ENCODE results near the gene LIPC. TPM values are rescaled to one million over a fixed set of nuclear protein-coding genes. Genes with fewer than 3 reads are reported as not detected.

LIPC gene
- total RNA-seq, 1 donor from 2014 or later, result not detected

DNA sequence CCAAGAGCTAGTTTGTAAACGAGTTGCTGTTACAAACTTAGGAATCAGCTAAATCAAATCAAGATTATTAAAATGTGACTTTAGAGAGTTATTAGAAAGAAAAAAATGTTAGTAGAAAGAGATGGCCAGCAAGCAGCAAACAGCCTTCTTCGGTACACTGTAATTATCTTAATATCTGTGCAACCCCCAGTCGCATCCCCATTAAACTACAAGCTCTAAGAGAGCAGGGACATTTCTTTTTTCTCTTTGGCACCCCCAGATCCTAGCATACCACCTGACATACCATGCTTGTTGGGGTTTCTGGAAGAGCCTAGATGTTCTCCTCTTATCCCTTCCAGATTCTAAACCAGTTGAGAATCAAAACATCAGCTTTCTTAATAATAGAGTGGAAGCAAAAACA is 45.1 kb upstream of the LIPC start:
- Mint-ChIP-seq H3K4me3 (ENCODE audit: unreplicated experiment) (no peak overlapping the region), H3K27ac (ENCODE audit: unreplicated experiment) (no peak overlapping the region), H3K9me3 (ENCODE audit: unreplicated experiment) (no peaks in the 10 kb centered on the region), H3K36me3 (ENCODE audit: low read depth, unreplicated experiment) (no peaks in the 10 kb centered on the region), H3K4me1 (ENCODE audit: unreplicated experiment) (peaks cover 11% of the 10 kb centered on the region), H3K27me3 (ENCODE audit: unreplicated experiment) (peaks cover 6% of the 10 kb centered on the region)
- TF ChIP-seq, protein P1, sequence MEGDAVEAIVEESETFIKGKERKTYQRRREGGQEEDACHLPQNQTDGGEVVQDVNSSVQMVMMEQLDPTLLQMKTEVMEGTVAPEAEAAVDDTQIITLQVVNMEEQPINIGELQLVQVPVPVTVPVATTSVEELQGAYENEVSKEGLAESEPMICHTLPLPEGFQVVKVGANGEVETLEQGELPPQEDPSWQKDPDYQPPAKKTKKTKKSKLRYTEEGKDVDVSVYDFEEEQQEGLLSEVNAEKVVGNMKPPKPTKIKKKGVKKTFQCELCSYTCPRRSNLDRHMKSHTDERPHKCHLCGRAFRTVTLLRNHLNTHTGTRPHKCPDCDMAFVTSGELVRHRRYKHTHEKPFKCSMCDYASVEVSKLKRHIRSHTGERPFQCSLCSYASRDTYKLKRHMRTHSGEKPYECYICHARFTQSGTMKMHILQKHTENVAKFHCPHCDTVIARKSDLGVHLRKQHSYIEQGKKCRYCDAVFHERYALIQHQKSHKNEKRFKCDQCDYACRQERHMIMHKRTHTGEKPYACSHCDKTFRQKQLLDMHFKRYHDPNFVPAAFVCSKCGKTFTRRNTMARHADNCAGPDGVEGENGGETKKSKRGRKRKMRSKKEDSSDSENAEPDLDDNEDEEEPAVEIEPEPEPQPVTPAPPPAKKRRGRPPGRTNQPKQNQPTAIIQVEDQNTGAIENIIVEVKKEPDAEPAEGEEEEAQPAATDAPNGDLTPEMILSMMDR (IDR thresholded peaks at IDR 0.05; ENCODE audit: unreplicated experiment), result no peak
- no peak for DNase-seq (ENCODE audit: low spot score)

DNA sequence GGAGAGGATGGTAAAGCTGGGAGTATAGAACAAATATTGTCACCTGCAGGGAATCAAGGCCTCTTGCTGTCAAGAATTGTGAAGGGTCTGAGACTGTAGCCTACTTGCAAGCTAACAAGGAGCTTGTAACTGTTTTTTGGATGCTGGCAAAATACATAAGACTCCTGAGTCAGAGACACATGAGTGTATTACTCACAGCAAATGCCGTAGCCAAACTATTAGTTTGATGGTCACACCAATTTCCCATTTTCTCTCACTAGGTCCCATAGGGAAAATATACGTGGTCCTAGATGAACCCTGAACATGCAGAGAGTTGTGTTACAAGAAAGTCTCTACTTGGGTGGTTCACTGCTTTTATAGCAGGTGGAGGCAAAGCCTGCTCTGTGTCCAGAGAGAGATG is 44.7 kb upstream of the LIPC start:
- H3K4me3 Mint-ChIP-seq (ENCODE audit: unreplicated experiment), result no peak overlapping the region
- TF ChIP-seq, protein P1 (IDR thresholded peaks at IDR 0.05; ENCODE audit: unreplicated experiment), result no peak
- no peaks in the 10 kb centered on the region for H3K9me3 Mint-ChIP-seq (ENCODE audit: unreplicated experiment)
- peaks cover 6% of the 10 kb centered on the region for H3K27me3 Mint-ChIP-seq (ENCODE audit: unreplicated experiment)
- no peaks in the 10 kb centered on the region for H3K36me3 Mint-ChIP-seq (ENCODE audit: low read depth, unreplicated experiment)
- no peak overlapping the region for H3K27ac Mint-ChIP-seq (ENCODE audit: unreplicated experiment)
- peaks cover 11% of the 10 kb centered on the region for H3K4me1 Mint-ChIP-seq (ENCODE audit: unreplicated experiment)
- DNase-seq (ENCODE audit: low spot score), result no peak

DNA sequence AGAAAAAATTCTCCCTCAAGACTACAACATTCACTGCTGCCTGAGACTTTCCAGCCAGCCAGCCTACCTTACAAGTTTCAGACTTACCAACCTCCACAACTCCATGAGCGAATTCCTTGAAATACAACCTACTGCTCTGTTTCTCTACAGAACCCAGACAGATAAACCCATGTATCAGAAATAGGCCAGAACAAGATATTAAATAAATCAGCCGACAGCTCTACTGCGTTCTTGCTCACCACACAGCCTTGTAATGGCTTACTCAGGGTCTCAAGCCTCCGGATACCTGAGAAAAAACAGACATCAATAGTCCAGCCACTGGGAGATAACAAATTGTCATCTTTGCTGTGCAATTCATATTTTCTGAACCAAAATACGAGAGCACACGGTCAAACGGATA is 43.6 kb upstream of the LIPC start:
- no peak for DNase-seq (ENCODE audit: low spot score)
- no peak overlapping the region for H3K4me3 Mint-ChIP-seq (ENCODE audit: unreplicated experiment)
- no peak overlapping the region for H3K27ac Mint-ChIP-seq (ENCODE audit: unreplicated experiment)
- TF ChIP-seq, protein P1 (IDR thresholded peaks at IDR 0.05; ENCODE audit: unreplicated experiment), result no peak
- no peaks in the 10 kb centered on the region for H3K9me3 Mint-ChIP-seq (ENCODE audit: unreplicated experiment)
- H3K27me3 Mint-ChIP-seq (ENCODE audit: unreplicated experiment), result peaks cover 5% of the 10 kb centered on the region
- H3K4me1 Mint-ChIP-seq (ENCODE audit: unreplicated experiment), result peaks cover 11% of the 10 kb centered on the region
- H3K36me3 Mint-ChIP-seq (ENCODE audit: low read depth, unreplicated experiment), result no peaks in the 10 kb centered on the region

DNA sequence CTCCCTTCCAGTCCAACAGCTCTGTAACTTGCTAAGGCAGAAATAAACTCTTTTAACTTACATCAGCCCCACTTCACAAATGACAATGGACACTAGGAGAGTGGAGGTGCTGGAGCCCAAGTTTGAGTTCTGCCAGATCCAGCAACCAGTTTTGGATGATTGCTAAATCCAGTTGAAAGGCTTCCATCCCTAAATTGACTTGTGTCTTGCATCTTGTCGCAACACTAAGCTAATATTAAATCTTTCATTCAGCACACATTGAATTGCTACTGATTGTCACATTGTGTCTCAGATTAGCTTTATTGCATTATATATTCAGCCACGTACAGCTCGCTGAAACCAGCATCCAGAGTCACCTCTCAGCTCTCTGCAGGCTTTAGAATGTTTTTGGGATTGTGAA is 41.7 kb upstream of the LIPC start:
- no peak overlapping the region for H3K27ac Mint-ChIP-seq (ENCODE audit: unreplicated experiment)
- H3K4me1 Mint-ChIP-seq (ENCODE audit: unreplicated experiment), result no peaks in the 10 kb centered on the region
- H3K36me3 Mint-ChIP-seq (ENCODE audit: low read depth, unreplicated experiment), result no peaks in the 10 kb centered on the region
- TF ChIP-seq, protein P1 (IDR thresholded peaks at IDR 0.05; ENCODE audit: unreplicated experiment), result no peak
- no peak for DNase-seq (ENCODE audit: low spot score)
- H3K27me3 Mint-ChIP-seq (ENCODE audit: unreplicated experiment), result peaks cover 5% of the 10 kb centered on the region
- no peaks in the 10 kb centered on the region for H3K9me3 Mint-ChIP-seq (ENCODE audit: unreplicated experiment)
- H3K4me3 Mint-ChIP-seq (ENCODE audit: unreplicated experiment), result no peak overlapping the region

DNA sequence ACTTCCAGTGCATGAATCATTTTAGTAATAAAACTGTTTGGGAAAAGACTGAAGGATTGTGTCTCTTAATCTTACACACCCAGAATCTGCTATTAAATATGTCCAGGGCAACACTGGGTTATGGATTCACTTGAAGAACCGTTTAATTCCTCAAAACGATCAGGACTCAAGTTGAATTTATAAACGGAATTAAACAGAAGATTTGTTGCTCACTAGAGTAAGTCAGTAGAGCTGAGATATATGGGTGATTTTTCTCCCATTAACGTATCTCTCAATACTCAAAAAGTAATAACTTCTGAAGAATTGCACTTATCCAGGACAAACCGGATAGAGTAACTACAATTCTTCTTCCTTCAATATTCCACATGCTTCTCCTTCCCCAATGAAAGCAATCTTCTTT is 41.1 kb upstream of the LIPC start:
- H3K9me3 Mint-ChIP-seq (ENCODE audit: unreplicated experiment), result no peaks in the 10 kb centered on the region
- no peak overlapping the region for H3K27ac Mint-ChIP-seq (ENCODE audit: unreplicated experiment)
- H3K4me3 Mint-ChIP-seq (ENCODE audit: unreplicated experiment), result no peak overlapping the region
- no peak for DNase-seq (ENCODE audit: low spot score)
- peaks cover 5% of the 10 kb centered on the region for H3K27me3 Mint-ChIP-seq (ENCODE audit: unreplicated experiment)
- TF ChIP-seq, protein P1 (IDR thresholded peaks at IDR 0.05; ENCODE audit: unreplicated experiment), result no peak
- no peaks in the 10 kb centered on the region for H3K4me1 Mint-ChIP-seq (ENCODE audit: unreplicated experiment)
- H3K36me3 Mint-ChIP-seq (ENCODE audit: low read depth, unreplicated experiment), result no peaks in the 10 kb centered on the region

Data from endothelial cell (in vitro differentiated cells).